ACHN (cell line): Measurements from ENCODE around the gene ACOT6.
"Not testable (repeated sequence)": the region's sequence is repeated elsewhere in the genome, so short reads cannot be mapped to it uniquely, and the experiment has no call there.

ENCODE experiments used
- DNase-seq: peaks from one replicate; pipeline ENCODE4 v3.0.0-alpha.2; 2015
- in situ Hi-C: cut with HindIII; loops from 2 replicates; pipeline ENCODE4 v1.10.0; 2017; ENCODE audit warnings: low sequenced_read_pairs, low pct_ligation_motif_present, low pct_unique_long_range_greater_than_20kb

ACOT6 gene

DNA sequence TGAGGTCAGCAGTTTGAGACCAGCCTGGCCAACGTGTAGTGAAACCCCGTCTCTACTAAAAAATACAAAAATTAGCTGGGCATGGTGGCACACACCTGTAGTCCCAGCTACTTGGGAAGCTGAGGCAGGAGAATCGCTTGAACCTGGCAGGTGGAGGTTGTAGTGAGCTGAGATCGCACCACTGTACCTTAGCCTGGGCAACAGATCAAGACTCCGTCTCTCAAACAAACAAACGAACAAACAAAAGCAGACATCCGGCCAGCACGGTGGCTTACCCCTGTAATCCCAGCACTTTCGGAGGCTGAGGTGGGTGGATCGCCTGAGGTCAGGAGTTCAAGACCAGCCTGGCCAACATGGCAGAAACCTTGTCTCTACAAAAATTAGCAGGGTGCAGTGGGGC is 24.0 kb downstream of the ACOT6 start:
- DNase-seq, in situ Hi-C loops: not testable (repeated sequence)

GRCh38 chr14:73637830-73638229 is 25.5 kb downstream of the ACOT6 start:
- in situ Hi-C loops: no loop called here
- DNase-seq: no peak

DNA sequence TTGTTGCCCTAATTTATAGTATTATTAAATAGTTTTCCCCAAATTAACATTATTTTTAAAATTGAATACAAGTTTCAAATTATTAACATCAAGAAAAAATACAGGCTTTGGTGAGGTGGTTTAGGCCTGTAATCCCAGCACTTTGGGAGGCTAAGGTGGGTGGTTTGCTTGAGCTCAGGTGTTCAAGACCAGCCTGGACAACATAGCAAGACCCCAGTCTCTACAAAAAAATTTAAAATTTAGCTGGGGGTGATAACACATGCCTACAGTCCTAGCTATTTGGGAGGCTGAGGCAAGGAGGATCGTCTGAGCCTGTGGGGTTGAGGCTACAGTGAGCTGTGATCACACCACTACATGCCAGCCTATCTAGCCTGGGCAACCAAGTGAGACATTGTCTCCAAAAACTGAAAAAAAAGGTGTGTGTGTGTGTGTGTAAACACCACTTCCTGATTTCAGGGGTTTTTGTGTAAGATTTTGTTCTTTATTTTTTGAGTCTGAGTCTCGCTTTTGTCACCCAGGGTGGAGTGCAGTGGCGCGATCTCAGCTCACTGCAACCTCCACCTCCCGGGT is 28.6 kb downstream of the ACOT6 start:
- in situ Hi-C loops: no loop called here
- no peak for DNase-seq

DNA sequence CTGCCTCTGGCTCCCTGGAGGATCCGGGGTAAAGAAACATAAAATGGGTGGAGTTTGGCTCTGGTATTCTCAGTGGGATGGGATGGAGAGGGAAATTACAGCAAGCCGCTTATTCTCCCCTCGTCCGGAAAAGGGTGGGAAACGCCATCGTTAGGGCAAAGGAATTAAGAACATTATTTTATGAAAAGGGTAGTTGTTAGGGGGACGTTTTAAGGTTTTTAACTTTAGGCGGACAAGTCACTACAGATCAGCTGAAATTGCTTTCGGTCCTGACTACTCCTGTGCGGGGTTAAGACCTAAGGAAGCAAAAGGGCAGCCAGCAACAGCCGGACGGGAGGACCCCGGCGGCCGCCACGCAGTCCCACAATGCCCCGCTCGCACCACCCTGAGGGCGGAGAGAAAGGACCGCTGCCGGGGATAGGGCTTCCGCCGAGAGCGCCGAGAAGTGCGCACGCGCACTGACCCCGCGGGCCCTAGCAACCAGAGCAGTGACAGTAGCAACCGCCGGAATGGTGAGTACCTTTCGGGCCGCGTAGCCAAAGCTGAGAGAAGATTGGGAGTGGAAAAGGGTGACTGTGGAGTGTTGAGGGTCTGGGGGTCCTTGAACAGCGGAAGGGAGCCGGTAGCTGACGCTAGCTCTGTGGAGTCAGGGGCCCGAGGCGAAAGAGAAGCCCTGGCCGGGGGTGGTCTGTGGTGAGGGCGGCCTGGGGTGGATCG is 32.4 kb downstream of the ACOT6 start, which contains the start of gene DNAL1:
DNAL1 (plus strand) TSS at position 456 of the 717 bp plus-strand sequence; CDS start at position 510, 54 bp downstream.
- in situ Hi-C loops: no loop called here
- DNase-seq: peak; percentile 88

DNA sequence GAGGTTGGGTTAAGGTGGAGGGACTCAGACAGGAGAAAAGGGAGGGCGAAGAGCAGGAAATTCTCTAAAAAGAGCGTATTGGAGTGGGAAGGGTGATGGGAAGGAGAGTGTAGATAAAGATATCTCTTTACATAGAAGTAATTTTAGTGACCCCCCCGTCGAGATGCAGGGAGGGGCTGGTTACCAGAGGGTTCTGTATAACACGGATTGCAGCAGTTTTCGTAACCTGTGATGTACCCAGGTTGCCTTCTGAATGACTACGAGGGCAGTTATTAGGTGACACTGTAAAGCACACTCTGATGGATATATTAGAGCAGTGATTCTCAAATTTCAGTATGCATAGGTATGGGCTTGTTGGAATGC is 32.9 kb downstream of the ACOT6 start:
- in situ Hi-C loops: no loop called here
- DNase-seq: no peak

DNA sequence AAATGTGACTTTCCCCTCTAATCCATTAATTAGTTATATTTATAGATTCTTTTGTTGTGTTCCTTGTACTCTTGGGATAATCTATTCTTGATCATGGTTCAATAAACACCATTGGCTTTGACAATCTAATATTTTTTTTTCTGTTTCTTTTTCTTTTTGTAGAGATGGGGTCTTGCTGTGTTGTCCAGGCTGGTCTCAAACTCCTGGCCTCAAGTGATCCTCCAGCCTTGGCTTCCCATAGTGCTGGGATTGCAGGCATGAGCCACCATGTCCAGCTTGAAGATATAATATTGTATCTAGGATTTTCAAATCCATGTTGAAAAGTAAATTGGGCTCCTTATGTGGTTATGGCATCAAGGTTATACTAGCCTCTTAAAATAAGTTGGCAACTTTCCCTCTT is 38.7 kb downstream of the ACOT6 start:
- DNase-seq: no peak
- in situ Hi-C loops: no loop called here

GRCh38 chr14:73655851-73656250 is 43.5 kb downstream of the ACOT6 start:
- in situ Hi-C loops: no loop called here

GRCh38 chr14:73659202-73659601 is 46.9 kb downstream of the ACOT6 start:
- in situ Hi-C loops, DNase-seq: not testable (repeated sequence)

More at GRCh38 chr14:73655851-73656250, 43.5 kb downstream of the ACOT6 start:
- no peak for DNase-seq

DNA sequence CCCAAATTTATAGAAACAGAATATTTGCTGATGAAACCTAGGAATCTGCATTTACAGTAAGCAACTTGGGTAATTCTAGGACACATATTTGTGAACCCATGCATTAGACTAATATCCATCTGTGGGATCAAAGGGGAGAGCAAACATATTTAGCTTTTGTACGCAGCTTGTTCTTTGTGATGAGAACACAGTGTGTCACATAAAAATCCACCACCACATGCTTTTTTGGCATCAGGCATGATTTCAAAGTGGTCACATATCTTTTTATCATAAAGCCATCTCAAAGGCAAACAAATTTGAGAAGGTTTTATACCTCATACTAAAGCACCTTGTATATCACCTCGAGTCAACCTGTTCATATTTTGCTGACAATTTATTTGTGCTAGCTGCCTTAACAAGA is 48.2 kb downstream of the ACOT6 start:
- DNase-seq: no peak
- in situ Hi-C loops: no loop called here

GRCh38 chr14:73661872-73662271 is 49.6 kb downstream of the ACOT6 start:
- DNase-seq: peak; percentile 21
- in situ Hi-C loops: no loop called here

DNA sequence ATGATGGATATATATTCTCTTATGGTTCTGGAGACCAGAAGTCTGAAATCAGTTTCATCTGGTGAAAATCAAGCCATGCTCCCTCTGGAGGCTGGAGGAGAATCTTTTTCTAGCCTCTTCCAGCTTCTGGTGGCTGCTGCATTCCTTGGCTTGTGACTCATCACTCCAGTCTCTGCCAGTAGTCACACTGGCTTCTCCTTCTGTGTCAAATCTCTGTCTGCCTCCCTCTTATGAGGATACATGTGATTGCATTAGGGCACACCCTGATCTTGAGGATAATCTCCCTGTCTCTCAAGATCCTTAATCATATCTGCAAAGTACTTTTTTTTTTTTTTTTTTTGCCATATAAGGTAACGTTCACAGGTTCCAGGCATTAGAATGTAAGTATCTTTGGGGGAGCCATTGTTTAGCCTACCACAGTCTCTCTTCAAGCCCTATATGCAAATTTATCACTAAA is 50.2 kb downstream of the ACOT6 start:
- peak; percentile 90 for DNase-seq
- in situ Hi-C loops: no loop called here

GRCh38 chr14:73663548-73664212 is 51.4 kb downstream of the ACOT6 start:
- peak; percentile 9 for DNase-seq
- in situ Hi-C loops: no loop called here

DNA sequence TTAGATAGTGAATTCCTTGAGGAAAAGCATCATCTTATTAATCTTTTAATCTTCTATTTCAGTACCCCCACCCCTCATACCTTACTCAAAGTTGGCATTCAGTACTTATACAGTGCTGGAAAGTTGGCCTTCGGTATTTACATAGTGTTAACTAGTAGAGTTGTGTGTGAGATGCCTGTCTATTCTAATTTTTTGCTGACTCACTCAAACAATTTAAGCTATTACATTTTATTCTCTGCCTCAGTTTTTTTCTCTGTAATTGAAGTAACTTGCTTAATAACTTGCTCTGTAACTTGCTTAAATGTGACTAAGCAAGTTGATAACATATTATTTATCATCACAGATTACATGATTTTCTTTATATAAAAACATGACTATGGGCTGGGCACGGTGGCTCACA is 52.8 kb downstream of the ACOT6 start:
- in situ Hi-C loops: no loop called here
- DNase-seq: no peak

GRCh38 chr14:73666583-73666982 is 54.3 kb downstream of the ACOT6 start:
- no peak for DNase-seq
- in situ Hi-C loops: no loop called here

DNA sequence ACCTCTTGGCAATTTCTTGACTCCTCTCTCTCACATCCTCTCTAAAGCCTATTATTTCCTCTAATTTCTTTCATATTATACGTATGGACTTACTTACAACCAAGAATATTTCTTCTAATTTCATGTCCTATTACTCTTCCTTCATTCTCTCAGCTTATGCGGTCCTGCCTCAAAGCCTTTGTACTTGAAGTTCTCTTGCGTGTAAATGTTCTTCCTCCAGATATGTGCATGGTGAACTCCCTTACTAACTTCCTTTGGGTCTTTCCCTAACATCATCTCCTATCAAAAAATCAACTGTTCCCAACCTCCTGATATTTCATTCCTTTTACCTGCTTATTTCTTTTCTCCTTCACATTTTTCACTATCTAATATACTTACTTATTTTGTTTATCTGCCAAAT is 55.5 kb downstream of the ACOT6 start:
- in situ Hi-C loops: no loop called here
- DNase-seq: no peak
